ENCODE measurements around the gene CMPK2.

DNA sequence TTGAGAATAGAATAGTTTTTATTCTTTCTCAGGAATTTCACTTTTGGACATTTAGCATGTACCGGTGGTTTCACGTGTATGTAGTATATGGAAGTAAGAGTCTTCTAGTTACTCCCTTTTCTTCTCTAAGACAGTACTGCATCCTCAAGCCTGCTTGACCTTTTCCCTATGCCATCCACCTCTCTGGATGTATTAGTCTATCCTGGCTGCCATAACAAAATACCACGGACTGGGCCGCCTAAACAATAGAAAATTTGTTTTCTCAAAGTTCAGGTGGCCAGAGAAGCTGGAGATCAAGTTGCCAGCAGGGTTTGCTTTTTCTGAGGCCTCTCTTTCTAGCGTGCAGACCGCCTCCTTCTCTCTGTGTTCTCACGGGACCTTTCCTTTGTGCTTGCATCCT, 1.3 kb upstream of the CMPK2 start:
- TF ChIP-seq, protein P1, sequence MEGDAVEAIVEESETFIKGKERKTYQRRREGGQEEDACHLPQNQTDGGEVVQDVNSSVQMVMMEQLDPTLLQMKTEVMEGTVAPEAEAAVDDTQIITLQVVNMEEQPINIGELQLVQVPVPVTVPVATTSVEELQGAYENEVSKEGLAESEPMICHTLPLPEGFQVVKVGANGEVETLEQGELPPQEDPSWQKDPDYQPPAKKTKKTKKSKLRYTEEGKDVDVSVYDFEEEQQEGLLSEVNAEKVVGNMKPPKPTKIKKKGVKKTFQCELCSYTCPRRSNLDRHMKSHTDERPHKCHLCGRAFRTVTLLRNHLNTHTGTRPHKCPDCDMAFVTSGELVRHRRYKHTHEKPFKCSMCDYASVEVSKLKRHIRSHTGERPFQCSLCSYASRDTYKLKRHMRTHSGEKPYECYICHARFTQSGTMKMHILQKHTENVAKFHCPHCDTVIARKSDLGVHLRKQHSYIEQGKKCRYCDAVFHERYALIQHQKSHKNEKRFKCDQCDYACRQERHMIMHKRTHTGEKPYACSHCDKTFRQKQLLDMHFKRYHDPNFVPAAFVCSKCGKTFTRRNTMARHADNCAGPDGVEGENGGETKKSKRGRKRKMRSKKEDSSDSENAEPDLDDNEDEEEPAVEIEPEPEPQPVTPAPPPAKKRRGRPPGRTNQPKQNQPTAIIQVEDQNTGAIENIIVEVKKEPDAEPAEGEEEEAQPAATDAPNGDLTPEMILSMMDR (IDR thresholded peaks at IDR 0.05), result no peak
- no peak for TF ChIP-seq POLR2A (IDR thresholded peaks at IDR 0.05)
